ENCODE results near the gene PLCB1.

GRCh38 chr20:8331740-8332412 lies 199.8 kb downstream of the PLCB1 start:
- TF ChIP-seq CTCF (conservative IDR thresholded peaks at IDR 0.05), result no peak
- TF ChIP-seq EZH2 (IDR thresholded peaks at IDR 0.05; ENCODE audit: low read depth), result no peak

All from PC-9 (cell line).